ENCODE results near the gene TMEM143.
"Not testable (repeated sequence)": the region's sequence is repeated elsewhere in the genome, so short reads cannot be mapped to it uniquely, and the experiment has no call there.

TMEM143 gene

GRCh38 chr19:48363810-48364597 is at the start of gene TMEM143, which contains the start of gene SYNGR4:
TSS of gene TMEM143 (minus strand) at chr19:48363940. CDS start at chr19:48363920, 20 bp downstream.
TSS of gene SYNGR4 (plus strand) at chr19:48364367. CDS start at chr19:48365843, 1,476 bp downstream.
- peak; percentile 98 for DNase-seq

GRCh38 chr19:48405850-48406249 is 42.1 kb upstream of the TMEM143 start:
- no peak for DNase-seq

GRCh38 chr19:48405010-48405659 is 41.4 kb upstream of the TMEM143 start:
- no peak for DNase-seq

- no peak for DNase-seq
These were observed 39.9 kb upstream of the TMEM143 start for GRCh38 chr19:48403606-48404005.

- no peak for DNase-seq
These were observed 37.5 kb upstream of the TMEM143 start for GRCh38 chr19:48401287-48401686.

GRCh38 chr19:48400018-48400742 is 36.4 kb upstream of the TMEM143 start:
- DNase-seq, result peak; percentile 38

- no peak for DNase-seq
These were observed 34.9 kb upstream of the TMEM143 start for GRCh38 chr19:48398375-48399235.

GRCh38 chr19:48398102-48398374 is 34.3 kb upstream of the TMEM143 start:
- no peak for DNase-seq

GRCh38 chr19:48397263-48398101 is 33.7 kb upstream of the TMEM143 start:
- DNase-seq, result no peak

- DNase-seq, result no peak
These were observed 33.1 kb upstream of the TMEM143 start for GRCh38 chr19:48396824-48397176.

- no peak for DNase-seq
These were observed 32.5 kb upstream of the TMEM143 start for GRCh38 chr19:48396016-48396823.

GRCh38 chr19:48395499-48395898 is 31.8 kb upstream of the TMEM143 start:
- no peak for DNase-seq

- no peak for DNase-seq
These were observed 31.4 kb upstream of the TMEM143 start for GRCh38 chr19:48395170-48395455.

- DNase-seq, result no peak
These were observed 30.8 kb upstream of the TMEM143 start for GRCh38 chr19:48394331-48395169.

- no peak for DNase-seq
These were observed 30.0 kb upstream of the TMEM143 start, which contains the start of gene GRIN2D for GRCh38 chr19:48393559-48394330. TSS of gene GRIN2D (plus strand) at chr19:48393668. CDS start at chr19:48398393, 4,725 bp downstream.

- no peak for DNase-seq
These were observed 29.3 kb upstream of the TMEM143 start for GRCh38 chr19:48392860-48393558.

- not testable (repeated sequence) for DNase-seq
These were observed 28.2 kb upstream of the TMEM143 start for GRCh38 chr19:48392006-48392344.

- DNase-seq, result no peak
These were observed 27.6 kb upstream of the TMEM143 start, which contains the start of gene KDELR1 for GRCh38 chr19:48391100-48392005. TSS of gene KDELR1 (minus strand) at chr19:48391551. CDS start at chr19:48391358, 193 bp downstream.

Measured in GOT3 (cell line).